Skeletal muscle cell (primary cell): ENCODE data around the gene HK1.
A peak's percentile ranks its signal among the peaks of the same experiment; 100 is the strongest.
"Not testable (repeated sequence)": the region's sequence is repeated elsewhere in the genome, so short reads cannot be mapped to it uniquely, and the experiment has no call there.

Source experiments
- DNase-seq: peaks from one replicate; pipeline ENCODE4 v3.0.0-alpha.2; 2010; ENCODE audit warnings: low read depth
- H3K4me3 ChIP-seq: 2 replicates; pipeline ENCODE4 v1.5.1; 2011; ENCODE audit warnings: low read depth, mild to moderate bottlenecking, control low read depth, low read length, moderate library complexity

HK1 gene

DNA sequence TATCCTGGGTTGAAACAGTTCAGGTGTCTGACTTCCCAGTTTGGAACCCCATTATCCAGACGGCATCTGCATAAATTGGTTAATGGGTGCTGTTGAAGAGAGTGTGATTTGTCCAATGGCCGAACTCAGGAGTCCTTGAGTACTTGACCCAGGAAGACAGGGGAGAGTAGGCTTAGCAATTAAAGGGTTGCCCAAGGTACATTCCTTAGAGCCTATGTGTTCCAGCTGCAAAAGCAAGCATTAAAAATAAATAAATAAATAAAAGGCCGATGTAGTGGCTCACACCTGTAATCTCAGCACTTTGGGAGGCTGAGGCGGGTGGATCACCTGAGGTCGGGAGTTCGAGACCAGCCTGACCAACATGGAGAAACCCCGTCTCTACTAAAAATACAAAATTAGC lies 44.0 kb downstream of the HK1 start:
- not testable (repeated sequence) for H3K4me3 ChIP-seq, DNase-seq

DNA sequence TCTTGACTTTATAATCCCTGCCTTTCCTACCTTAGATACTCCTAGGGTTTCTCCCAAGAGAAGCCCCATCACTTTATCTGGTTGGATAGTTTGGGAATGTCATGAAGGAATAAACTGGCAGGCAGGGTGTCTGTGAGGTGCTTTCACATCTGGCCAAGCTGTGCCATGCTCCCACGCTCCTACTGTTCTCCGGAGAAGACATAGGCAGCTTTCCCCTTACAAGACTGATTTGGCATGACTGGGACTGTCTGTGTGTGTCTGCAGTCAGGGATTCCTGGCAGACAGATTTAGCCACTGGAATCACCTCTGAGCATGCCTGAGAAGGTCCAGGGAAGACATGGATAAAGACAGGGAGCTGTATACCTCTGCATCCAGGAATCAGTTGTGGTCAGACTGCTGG lies 45.3 kb downstream of the HK1 start:
- no peak overlapping the region for H3K4me3 ChIP-seq
- no peak for DNase-seq

DNA sequence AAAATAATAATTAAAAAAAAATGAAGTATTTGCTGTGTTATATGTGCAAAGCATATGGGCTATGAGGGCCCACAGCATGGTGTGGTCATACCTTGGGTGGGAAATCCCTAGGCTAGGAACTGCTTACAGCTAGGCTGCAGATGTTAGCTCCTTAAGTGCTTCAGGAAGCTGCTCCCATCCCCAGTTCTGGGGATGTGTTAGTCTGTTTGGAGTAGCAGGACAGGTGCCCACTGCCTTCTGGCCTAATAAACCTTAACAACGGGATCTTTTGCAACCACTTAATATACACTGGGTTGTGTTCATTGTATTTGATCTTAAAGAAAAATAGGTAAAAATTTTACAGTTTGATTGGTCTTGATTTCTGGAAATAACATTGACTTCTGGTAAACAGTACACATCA lies 46.3 kb downstream of the HK1 start:
- DNase-seq = no peak
- H3K4me3 ChIP-seq = no peak overlapping the region

DNA sequence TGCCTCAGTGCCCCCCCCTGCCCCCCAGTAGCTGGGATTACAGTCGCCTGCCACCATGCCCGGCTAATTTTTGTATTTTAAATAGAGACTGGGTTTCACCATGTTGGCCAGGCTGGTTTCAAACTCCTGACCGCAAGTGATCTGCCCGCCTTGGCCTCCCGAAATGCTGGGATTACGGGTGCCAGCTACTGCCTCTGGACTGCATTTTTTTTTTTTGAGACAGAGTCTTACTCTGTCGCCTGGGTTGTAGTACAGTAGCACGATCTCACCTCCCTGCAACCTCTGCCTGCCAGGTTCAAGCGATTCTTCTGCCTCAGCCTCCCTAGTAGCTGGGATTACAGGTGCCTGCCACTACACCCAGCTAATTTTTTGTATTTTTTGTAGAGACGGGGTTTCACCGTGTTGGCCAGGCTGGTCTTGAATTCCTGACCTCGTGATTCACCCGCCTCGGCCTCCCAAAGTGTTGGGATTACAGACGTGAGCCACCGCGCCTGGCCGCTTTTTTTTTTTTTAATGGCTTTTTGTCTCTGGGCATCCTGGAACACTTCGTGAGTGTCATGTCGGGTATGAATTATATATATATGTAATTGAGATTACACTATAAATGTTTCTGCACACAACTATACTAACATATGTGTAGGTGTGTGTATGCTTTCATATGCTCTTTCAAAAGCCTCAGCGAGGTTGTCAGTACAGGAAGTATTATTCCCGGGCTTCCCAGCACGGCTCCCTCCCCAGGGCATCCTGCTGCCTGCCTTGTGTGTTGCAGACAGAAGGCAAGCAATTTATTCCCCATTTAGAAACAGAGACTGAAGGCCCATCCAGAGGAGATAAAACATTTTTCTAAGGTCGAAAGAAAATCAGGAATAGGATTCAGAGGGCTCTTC lies 47.6 kb downstream of the HK1 start:
- DNase-seq, H3K4me3 ChIP-seq: not testable (repeated sequence)

DNA sequence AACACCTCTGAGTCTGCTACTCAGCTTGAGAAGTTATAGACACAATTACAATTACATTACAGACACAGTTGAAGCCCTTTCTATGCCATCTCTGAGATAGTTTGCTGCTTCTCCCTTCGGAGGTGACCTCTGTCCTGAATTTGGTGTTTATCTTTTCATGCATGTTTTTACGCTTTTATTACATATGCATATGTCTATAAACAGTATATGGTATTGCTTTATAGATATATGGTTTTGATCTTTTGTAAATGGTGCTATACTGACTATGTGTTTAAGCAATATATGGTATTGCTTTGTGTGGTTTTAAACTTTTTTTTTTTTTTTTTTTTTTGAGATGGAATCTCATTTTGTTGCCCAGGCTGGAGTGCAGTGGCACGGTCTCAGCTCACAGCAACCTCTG lies 48.4 kb downstream of the HK1 start:
- no peak overlapping the region for H3K4me3 ChIP-seq
- no peak for DNase-seq

DNA sequence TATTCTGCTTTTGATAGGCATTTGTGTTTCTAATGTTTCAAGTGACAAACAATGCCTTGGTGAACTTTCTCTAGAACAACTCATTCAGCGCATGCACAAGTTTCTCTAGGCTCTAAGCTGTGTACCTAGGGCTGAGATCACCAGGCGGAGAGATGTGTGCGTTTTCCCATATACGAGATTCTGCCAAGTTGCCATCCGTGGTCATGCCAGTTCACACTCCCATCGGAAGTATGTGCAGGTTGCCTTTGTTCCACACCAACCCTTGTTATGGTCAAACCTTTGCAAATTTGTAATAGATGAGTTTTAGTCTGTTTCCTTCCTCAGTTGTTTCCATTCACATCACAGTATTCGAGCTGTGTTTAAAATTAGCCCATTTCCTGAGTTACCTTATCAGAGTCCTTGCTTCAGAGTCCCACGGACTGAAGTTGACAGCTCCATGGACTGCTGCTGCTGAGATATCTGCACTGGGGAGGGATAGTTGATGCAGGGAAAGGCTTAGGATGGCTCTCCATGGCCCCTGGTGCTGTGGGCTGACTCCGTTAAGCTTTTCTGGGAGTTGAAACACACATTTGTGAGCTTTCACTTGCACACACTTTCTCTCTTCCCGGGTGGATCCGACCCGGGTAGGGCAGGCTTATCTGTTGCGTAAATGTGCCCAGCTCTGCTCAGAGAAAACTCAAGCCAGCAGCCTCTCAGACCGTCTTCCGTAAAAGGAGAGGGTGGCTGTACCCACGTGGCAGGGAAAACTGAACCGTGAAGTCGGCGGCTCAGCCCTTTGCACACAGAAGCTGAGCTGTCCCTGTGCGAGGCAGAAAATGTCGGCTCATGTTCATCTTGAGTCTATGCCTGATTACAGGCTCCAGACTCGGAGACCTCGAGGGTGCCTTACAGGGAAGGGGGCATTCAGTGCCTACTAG lies 49.4 kb downstream of the HK1 start:
- no peak overlapping the region for H3K4me3 ChIP-seq
- no peak for DNase-seq

DNA sequence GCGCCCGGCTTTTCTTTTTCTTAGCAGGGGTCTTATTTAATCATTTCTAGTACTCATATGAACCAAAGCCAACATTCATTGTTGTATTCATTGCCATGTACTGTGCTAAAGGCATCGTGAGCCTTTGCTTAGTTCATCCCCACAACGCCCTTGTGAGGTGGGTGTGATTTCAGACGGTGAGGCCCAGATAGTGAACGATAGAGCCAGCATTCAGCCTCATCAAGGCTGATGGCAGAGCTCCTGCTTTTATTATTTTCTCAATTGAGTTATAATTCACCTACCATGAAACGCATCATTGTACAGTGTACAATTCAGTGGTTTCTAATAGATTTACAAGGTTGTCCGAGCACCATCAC lies 50.1 kb downstream of the HK1 start:
- DNase-seq = no peak
- no peak overlapping the region for H3K4me3 ChIP-seq

DNA sequence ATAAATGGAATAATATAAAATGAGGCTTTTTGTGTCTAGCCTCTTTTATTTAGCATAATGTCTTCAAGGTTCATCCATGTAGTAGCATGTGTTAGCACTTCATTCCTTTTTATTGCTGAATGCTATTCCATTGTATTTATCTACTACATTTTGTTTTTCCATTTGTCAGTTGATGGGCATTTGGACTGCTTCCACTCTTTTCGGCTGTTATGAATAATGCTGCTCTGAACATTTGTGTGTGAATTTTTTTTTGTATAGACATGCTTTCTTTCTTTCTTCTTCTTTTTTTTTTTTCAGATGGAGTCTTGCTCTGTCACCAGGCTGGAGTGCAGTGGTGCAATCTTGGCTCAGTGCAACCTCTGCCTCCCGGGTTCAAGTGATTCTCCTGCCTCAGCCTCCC lies 50.6 kb downstream of the HK1 start:
- DNase-seq, H3K4me3 ChIP-seq: not testable (repeated sequence)

DNA sequence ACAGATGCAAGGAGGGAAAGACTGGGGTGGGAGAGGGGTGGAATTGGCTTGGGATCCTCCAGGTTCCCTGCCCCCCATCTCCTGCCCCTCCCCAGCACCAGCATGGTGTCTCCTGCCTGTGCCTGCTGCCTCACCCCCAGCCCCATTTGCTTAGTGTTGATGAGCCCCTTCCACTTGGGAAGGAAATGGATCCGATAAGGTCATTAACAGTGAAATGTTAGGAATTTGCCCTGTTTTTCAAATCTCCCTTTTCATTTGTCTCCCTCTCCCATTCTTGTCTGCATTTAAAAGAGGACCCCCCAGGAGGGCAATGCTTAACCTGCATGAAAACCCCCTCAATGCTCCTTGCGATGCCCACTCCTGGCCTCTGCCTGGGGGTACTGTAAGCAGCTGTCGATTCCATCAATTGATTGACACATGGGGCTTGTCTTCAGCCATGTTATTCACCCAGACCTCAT lies 51.5 kb downstream of the HK1 start:
- DNase-seq = no peak
- no peak overlapping the region for H3K4me3 ChIP-seq

DNA sequence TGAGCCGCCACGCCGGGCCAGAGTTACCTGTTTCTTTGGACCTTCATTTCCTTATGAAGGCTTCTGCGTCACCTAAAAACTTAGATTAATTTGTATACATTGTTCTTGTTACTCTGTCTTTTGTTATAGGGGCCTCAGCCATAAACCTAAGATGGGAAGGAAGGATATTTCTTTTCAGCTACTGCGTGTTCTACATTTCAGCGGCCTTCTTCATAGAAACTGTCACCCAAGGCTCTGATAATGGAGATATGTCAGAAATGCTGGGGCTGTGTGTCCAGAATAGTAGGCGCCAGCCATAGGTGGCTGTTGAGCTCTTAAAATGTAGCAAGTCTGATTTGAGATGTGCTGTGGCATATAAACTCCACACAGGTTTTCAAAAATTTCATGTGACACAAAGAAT lies 52.9 kb downstream of the HK1 start:
- DNase-seq = no peak

DNA sequence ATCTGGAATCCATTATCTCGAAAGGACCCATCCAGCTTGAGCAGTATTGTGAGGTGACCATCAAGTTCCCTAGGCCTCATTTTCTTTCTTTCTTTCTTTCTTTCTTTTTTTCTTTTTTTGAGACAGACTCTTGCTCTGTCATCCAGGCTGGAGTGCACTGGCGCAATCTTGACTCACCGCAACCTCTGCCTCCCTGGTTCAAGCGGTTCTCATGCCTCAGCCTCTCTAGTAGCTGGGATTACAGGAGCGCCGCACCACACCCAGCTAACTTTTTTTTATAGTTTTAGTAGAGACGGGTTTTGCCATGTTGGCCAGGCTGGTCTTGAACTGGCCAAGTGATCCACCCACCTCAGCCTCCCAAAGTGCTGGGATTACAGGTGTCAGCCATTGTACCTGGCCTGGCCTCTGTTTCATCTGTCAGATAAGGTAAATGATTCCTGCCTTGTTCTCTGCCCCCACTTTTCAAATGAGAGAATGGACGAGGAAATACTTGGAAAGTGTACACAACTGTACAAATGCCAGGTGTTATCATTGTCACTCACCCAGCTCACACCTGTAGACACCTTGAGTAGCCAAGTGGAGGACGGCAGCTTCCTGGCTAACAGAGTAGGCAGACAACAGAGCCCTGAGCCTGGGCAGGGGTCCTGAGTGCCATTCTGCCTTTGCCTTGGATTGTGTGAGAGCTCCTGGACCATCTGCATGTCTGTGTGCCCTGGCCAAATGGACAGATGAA lies 54.1 kb downstream of the HK1 start:
- DNase-seq = no peak
- no peak overlapping the region for H3K4me3 ChIP-seq

More for the DNA sequence above, 52.9 kb downstream of the HK1 start:
- no peak overlapping the region for H3K4me3 ChIP-seq

DNA sequence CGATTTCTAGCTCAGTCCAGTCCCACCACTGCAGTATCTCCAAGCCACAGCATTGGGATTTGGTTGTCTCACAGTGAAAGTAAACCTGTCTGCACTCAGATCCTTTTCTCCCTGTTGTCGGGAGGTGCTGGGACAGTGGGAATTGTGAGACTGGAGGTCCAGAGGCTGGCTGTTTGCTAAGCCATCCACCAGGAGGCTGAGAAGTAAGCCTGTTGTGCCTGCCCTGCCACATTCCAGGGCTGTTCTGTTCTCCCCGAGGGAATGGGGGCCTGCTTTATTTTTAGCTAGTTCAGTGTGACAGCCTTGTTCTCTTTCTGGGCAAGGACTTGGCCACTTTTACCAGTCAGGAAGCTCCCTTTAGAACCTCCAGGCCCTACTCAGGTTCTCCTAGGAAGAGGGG lies 54.9 kb downstream of the HK1 start:
- H3K4me3 ChIP-seq = no peak overlapping the region
- DNase-seq = no peak

DNA sequence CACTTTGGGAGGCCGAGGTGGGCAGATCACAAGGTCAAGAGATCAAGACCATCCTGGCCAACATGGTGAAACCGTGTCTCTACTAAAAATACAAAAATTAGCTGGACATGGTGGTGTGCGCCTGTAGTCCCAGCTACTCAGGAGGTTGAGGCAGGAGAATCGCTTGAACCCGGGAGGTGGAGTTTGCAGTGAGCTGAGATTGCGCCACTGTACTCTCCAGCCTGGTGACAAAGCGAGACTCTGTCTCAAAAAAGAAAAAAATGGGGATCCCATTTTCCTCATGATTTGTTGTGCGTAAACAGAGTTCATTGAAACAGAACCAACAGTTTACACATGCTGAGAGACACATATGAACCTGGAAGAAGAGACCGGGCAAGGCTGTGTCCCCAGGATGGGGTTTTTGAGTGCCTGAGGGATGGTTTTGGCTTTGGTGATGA lies 55.6 kb downstream of the HK1 start:
- not testable (repeated sequence) for DNase-seq, H3K4me3 ChIP-seq

DNA sequence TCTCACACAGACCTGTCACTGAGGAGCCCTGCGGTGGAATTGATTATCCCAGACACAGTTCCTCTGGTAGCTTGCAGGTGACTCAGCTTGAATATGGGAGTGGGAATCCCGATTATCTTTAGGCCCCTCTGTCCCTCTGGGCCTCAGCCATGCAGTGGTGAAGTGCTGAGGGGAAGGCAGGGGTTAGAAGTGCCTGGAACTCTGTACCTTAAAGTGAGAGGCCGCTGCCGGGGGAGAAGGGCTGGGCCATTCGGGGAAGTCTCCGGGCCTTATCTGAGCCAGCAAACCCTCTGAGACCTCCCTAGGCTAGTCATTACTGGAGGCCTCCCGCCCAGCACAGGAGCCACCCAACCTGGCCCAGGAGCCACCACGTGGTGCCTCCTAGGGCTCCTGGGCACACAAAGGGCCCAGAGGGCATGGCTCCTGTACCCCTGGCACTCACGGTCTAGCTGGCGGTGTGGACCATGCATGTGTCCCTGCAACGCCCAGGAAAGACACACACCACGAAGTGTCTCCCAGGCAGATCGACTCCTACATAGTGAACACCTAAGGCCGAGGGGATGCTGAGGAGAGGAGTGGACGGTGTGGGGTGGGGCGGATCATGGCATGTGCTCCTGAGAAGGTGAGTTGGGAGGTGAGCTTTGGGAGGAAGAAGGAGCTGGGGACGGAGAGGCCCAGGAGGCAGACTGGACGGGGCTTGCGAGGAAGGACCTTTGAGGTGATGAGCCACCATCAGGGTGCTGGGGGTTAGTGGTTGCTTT lies 56.2 kb downstream of the HK1 start:
- no peak for DNase-seq

DNA sequence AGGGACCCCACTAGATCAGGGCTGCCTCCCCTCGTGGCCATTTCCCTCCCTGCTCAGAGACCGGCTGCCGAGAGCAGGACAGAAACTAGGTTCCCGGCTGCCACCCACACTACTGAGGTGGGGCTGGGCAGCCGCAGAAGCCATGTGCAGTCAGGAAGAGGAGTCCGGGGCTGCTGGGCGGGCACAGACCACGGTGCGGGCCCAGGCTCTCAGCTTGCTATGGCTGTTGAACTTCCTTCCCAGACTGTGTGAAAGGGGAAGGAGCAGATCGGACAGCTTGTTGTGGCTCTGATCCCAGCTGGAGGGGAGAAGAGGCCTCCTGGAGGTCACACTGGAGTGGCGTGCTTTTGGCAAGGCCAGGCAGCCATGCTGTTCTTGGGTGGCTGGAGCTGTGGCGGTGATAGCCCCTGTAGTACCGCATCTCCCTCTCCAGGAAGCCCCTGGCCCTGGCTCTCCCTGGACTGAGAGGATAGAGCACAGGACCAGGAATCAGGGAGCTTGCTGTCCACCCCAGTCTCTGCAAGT lies 56.8 kb downstream of the HK1 start:
- no peak for DNase-seq
- H3K4me3 ChIP-seq = no peak overlapping the region

More for the DNA sequence above, 56.2 kb downstream of the HK1 start:
- no peak overlapping the region for H3K4me3 ChIP-seq

DNA sequence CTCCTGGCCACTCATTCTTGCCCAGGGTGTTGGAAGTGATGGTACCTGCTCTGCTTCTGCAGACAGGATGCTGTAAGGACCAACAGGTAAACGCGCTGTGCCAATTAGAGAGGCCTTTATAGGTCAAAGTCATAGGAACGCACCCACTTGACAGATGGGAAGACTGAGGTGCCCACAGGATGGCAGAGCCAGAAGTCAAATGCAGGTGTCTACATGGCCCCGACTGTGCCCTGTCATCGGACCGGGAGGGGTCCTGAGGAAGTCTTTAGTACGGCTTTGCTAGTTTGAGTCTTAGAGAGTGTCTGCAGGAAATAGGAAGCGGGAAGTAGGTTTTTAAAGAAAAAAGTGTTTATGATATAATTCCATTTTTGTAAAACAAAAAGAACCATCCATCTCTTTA lies 57.3 kb downstream of the HK1 start:
- no peak for DNase-seq
- H3K4me3 ChIP-seq = no peak overlapping the region

DNA sequence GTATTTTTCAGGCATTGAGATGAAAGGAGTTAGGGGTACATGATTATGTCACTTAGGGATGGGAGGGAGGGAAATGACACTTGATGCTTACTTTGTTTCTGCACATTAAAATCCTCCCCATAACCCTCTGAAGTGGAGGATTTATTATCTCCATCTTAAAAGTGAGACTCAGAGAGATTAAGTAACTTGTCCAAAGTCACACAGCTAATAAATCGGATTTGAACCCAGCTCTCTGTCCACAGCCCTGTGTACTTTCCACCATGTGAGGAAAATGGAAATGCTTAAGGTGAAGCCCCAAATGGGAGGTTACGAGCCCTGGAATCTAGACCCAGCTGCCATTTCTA lies 58.6 kb downstream of the HK1 start:
- H3K4me3 ChIP-seq = no peak overlapping the region
- no peak for DNase-seq

DNA sequence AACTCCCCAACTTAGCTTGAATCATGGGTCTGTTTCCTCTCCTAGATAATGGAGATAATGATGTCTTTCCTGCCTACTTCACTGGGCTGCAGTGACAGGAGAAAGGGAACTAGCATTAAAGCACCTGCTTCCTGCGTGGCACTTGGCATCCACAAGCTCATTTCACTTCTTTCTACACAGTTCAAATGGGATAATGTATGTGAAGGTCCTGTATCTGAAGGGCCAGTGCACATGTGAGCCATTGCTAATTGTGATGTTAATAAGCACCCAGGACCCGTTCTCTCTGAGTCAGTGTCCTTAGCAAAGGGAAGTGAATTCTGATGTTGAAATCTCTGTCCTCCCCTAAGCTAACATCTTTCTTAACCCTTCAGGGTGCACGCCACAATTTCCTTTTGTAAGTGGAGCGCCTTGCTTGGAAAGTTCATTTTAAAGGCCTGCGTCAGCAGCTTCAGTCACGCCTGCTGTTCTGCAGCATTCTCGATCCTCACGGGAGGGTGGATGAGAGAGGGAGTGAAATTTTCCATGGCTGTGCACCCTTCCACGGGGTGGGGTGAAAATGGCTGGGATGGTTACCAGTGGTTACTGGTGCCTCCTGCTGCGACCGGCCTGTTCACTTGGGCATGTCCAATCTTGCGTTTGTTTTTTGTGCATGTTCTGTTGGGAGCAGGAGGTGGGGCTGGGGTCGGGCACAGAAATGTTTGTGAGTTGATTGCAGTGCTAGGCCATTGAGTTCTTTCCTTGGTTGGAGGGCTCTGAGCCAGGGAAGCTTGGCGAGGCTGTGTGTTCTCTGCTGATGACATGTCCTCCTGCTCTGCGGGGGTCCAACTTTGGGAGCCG lies 59.2 kb downstream of the HK1 start:
- H3K4me3 ChIP-seq = no peak overlapping the region

More for the DNA sequence above, 59.2 kb downstream of the HK1 start:
- peak; percentile 76 for DNase-seq
